LoVo (cell line): ENCODE measurements around the gene KRTAP5-4.
"Not testable (repeated sequence)": the region's sequence is repeated elsewhere in the genome, so short reads cannot be mapped to it uniquely, and the experiment has no call there.

Experiments used
- DNase-seq: peaks from one replicate; pipeline ENCODE4 v3.0.0-alpha.2; 2016; ENCODE audit warnings: low spot score

The KRTAP5-4 gene

GRCh38 chr11:1622086-1622485 is at the start of gene KRTAP5-4:
Gene KRTAP5-4, minus strand, starts transcription at chr11:1622138. Its CDS starts 45 bp downstream, at chr11:1622093.
- DNase-seq, result no peak

DNA sequence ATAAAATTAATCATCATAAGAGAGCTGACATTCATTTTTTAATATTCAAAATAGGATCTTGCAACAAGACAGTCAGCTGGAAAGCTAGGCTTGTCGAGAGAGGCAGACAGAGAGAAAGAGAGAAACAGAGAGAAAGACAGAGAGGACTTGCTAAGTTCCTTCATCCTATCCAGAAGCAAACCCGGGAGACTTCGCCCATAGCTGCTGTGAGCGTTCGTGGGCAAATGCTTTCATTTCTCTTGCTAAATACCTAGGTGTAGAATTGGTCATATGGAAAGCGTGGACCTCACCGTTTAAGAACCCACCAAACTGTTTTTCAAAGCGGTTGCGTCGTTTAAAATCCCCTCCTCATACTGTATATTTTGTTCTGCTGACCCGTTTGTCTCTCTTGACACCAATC is 49.7 kb upstream of the KRTAP5-4 start:
- no peak for DNase-seq

GRCh38 chr11:1670905-1671371 is 49.0 kb upstream of the KRTAP5-4 start:
- no peak for DNase-seq

- DNase-seq, result not testable (repeated sequence)
These were observed 48.5 kb upstream of the KRTAP5-4 start for GRCh38 chr11:1670457-1670856.

- DNase-seq, result no peak
These were observed 47.7 kb upstream of the KRTAP5-4 start for GRCh38 chr11:1669546-1670218.

- DNase-seq, result no peak
These were observed 47.1 kb upstream of the KRTAP5-4 start for GRCh38 chr11:1668911-1669473.

DNA sequence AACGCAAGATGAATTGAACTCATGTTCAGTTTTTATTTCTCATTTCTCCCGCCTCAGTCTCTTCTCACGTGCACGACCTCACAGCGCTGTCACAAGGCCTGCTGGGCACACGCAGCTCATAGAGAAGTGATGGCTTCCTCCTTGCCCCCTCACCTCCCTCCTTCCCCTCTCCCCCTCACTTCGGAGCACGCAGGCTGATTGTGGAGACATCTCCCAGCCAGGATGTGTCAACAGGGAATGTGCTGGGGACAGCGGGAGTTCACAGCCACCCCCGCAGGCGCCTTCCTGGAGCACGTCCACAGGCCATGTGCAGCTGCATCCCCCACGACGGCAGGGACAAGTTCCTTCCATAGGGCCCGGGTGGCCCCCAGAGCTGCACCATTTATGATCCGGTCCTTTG is 46.0 kb upstream of the KRTAP5-4 start:
- DNase-seq, result no peak

DNA sequence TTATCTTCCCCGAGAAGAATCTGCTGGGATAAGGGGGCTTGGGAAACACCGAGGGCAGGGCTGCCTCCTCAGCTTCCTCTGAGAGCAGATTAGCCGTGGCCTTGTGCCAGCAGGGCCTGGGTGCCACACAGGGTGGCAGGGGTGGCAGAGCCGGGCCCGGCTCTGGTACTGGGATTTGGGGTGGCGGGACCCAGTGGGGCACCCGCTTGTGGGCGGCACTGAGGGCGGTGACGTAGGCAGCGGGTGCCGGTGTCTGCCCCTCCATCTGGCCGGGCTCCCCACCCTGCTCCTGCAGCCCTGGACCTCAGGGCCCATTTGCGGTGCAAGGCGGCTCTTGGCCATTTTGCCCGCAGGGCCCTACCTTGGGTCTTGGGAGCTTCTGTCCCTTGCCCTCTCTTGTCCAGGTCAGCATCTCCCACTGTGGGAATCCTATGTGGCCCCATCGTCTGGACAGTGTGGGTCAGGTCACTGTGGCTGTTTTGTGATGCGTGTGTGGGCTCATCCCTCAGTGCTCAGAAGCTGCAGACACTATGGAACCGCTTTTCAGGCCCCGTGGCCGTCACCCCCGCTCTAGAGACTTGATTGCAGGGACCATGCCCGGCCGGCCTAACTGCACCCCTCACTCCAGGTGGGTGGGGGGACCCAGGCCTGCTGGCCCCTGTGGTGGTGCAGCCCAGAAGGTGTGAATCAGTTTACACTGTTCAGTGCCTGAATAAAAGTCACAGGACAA is 45.3 kb upstream of the KRTAP5-4 start:
- DNase-seq, result no peak

DNA sequence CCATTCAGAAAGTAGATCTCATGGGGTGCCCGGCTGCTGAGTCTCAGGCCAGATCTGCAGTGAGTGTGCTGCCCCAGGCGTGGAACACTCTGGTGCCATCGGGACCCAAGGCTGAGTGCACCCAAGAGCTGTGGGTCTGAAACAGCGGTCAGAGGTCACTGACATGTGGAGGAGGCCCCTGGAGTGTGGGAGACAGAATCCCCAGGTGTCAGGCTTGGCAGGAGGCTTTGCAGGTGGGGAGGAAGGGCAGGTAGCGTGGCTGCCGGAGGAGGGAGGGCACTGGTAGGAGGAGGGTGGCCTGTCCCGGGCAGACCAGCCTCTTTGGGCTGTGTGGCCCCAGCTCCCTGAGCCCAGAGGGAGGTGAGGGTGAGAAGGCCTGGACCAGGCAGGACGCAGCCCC is 43.4 kb upstream of the KRTAP5-4 start:
- DNase-seq, result no peak

- not testable (repeated sequence) for DNase-seq
These were observed 40.9 kb upstream of the KRTAP5-4 start for GRCh38 chr11:1662699-1663283.

DNA sequence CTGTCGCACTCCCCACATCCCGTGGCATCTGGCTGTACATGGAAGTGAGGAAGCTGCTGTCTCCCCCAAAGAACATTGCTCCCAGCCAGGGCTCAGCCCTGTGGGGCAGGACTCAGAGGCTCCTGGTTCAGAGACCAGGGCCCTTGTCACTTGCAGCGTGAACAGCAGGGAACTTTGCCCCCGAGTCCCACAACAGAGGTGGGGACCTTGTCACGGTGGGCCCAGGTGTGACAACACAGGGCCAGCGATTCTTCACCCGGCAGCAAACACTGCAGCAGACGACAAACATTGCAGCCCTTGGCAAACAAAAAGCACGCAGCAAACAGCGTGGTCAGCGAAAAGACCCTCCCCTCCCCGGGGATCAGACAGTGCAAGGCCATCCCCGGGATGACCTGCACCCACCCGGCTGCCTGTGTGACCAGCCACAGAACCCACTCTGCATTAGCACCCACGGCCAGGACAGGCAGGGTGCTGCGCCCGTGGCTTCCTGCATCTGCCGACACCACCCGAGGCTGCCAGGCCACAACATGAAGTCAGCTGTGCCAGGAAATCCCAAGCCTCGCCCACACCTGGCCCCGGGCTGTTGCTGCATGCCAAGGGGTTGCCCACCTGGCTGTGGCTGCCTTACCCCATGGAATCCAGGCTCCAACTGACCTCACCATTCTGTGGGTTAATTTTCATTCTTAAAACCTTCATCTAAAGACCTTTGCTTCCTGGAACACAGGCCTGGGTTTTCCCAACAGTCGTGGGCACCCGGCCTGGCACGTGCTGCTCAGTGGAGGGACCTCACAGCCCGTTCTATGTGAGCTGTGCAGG is 39.7 kb upstream of the KRTAP5-4 start:
- DNase-seq, result not testable (repeated sequence)

DNA sequence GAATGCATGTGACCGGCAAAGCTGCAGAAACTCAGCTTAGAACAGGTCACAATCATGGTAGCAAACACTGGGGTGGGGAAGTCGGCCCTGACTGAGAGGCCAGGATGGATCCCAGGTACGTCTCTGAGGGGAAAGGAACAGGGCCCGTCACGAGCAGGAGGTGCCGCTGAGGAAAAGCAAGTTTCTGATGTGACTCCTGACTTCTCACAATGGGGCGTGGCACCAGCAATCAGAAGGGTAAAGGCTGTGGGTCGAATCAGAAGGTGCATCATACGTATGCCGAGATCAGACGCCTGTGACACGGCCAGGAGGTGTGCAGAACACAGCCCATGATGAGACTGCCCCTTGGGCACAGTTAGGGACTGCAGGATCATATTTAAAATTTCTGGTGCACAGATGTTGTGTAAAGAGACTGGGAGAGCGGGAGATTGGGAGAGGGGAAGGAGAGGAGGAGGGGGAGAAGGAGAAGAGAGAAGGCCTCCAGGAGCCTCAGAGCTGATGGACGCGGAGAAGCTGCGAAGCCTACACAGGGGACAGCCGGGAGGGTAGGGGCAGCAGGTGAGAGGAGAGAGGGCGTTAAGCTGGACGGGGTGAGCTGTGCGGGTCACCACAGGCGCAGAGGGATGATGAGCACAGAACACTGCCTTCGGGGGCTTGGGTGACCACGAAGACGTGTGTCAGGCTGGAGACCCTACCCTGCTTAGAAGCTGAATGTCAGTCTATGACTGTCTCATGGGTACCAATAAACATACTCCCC is 38.4 kb upstream of the KRTAP5-4 start:
- DNase-seq, result no peak

DNA sequence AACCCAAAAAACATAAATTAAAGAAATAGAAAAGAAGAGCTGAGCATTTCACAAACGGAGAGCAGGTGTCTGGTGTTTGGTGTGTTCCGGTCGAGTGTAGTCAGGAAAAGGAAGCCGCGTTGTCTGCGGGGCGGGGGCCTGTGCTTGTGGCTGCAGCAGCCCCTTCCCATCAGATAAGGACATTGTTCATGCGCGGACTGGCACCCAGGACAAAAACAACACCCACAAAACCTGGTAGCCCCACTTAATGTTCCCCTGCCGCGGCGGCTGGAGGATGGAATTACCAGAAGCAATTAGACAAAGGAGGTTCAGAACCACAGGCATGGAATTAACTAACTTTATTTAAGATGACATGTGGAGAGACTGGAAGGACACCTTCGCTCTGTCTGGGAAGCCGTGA is 37.6 kb upstream of the KRTAP5-4 start:
- DNase-seq, result no peak

DNA sequence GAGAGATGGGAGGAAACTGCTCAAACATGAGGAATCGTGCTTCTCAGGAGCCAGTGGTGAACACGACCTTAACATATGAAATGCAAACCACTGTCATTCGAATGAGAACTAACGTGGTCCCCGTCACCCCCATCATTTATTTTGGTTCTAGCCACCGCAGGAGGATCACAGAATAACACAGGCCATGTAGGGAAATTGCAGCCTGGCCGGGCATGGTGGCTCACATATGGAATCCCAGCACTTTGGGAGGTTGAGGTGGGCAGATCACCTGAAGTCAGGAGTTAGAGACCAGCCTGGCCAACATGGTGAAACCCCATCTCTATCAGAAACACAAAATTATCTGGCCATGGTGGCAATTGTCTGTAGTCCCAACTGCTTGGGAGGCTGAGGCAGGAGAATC is 34.7 kb upstream of the KRTAP5-4 start:
- no peak for DNase-seq

DNA sequence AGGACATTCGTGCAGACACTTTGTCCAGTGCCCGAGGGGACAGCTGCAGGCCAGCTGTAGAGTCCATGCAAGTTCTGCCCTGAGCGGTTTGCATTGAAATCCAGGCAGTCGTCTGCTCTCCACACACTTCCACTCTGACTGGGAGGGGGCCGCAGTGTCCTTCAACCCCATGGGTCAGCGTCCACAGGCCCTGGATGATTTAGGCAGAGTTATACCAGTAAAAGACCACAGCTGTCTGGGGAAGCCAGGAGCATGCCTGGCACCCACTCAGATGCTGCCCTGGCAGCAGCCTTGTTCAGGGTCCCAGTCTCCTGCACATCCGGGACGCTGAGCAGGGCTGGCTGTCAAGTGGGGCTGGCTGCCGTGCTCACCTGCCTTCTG is 34.1 kb upstream of the KRTAP5-4 start:
- DNase-seq, result no peak

DNA sequence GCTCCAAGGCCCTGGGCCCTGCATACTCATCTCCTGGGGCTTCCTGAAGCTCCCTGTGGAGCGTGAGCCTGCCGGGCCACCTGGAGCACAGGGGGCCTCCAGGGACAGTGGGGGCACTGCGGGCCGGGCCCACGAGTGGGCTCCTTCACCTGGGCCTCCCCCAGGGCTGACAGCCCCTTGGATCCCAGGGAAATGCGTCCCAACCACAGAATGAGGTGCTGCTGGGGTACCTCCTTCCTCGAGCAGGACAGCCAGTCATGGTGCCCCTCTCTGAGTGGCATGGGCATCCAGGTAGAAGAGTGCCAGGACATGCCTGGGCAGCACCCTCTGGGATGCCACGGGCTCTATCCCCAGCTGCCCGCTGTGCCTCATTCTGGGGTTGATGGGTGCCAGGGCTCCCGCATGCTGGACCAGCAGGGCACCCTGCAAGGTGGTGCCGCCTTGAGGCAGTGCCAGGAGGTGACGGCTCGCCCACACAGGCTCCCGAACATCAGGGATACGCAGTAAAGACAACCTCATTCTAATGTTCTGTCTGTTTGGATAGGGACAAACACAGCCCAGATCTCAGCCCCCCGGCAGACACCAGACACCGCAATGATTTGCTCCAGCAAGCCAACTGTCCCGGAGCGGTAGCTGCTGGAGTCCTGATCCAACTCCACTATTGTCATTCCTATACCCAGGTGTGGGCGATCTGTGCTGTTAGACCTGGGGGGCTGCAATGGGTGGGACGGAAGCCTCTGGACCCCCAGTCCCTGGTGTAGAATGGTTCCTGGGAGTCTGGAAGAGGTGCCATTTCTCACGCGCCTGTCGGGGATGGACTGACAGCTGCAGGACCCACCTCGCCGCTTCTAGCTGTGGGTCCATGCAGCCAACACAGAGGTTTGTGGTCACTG is 33.5 kb upstream of the KRTAP5-4 start:
- DNase-seq, result no peak

DNA sequence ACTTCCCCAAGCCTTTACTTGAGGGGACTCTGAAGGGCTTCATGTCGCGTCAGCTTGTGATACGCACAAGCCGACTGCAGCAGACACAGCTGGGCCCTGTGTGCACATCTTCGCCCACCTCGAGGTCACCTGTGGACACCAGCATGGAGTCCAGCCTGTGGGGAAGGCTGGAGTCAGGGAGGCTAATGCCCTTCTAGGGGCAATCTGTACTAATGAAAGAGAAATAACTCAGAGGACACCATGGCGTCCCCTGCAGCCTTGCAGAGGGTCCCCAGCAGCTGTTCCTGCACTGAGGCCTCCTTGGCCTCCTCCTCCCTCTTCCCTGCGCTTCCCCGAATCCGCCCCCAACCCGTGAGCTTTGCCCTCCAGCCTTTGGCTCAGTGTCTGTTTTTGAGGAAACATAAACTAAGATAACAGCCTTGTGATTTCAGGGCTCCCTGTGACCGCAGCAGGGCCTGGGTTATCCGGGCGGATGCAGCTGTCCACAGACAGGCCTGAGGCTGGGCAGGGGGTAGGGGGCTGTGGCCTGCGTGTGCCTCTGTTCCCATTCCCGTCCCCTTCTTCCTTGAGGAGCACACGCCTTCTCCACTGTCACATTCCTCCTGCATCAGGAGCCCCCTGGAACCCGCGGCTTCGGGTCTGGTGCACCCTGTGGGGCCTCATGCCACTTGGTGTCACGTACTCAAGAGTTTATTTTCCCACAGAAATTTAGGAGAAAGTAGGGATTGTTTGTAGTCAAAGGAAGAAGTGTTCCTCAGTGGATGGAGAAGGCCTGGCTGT is 32.6 kb upstream of the KRTAP5-4 start:
- no peak for DNase-seq

- DNase-seq, result no peak
These were observed 31.8 kb upstream of the KRTAP5-4 start for GRCh38 chr11:1653541-1654387.
